GOT3 (cell line): Measurements from ENCODE around the gene HTR1A.

Experiments used
- DNase-seq: peaks from one replicate; lab custom pipeline; 2025; ENCODE audit warnings: mixed read lengths; lab: John Stamatoyannopoulos, UW

HTR1A gene

DNA sequence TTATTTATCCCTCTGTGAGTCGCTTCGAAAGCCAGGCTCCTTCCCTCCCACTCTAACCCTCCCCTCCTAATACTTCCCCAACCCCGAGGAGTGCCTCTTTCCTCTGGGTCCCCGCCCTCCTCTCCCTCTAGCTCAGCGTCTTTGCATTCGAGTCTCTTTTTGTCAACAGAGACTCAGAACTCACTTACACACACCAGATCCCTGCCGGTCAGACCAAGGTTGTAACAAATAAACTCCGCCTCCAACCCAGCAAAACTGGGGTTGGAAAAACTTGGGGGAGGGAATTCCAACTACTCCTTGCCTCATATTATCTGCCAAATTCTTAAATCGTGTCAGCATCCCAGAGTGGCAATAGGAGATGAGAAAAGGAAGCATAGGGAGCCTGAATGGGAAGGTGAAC lies at the start of gene HTR1A:
TSS of gene HTR1A (minus strand) at position 167 of the 400 bp plus-strand sequence. CDS start 726 bp downstream, outside the sequence.
- no peak for DNase-seq

DNA sequence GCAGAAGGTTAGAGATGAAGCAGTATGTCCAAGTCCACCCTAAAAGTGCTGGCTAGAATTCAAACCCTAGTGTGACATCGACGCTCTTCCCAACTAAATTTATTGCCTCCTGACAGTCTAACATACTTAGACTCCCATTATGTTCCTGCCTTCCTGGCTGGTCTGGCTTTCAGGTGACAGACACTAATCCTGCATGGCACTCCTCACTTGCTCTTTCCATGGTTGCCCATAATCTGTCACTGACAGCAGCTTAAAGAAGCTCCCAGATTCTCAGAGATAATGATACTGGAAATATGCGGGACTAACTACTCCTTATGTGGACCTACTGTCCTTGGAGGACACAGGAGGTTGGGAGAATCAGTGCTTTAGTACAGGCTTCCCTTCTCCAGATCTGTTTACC lies 41.7 kb upstream of the HTR1A start:
- no peak for DNase-seq

DNA sequence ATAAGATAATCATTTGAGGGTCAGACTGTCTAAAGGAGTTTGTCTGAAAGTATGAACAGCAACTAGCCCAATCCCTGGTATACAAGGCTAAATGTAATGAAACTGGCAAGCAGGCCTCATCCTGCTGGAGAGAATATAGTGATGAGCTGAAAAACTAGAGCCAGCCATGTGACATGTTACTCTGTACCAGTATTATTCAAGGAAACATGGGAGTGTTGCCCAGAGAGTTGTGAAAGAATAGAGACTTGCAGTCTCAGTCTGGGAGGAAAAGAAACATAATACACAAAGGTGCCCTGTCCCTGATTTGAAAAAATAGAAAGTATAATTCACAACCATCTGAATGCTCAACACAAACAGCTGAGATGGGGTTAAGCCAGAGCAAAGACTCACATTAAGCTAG lies 37.9 kb upstream of the HTR1A start:
- no peak for DNase-seq

DNA sequence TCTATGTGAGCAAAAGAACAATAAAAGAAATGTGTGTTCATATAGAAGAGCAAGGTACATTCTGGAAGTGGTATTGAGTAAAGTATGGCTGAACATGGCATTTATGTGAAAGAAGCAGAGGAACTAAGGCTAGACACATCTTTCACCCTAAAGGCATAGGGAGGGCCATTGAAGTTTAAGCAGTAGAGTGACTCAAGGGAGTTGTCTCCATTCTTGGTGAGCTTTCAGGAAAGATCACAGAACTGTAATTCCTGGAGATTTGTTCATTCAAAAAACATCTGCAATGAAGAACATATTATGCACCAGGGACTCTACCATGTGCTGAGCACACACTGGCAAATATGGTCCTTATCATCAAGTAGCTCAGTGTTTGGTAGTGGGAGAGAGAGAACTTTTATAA lies 24.8 kb upstream of the HTR1A start:
- DNase-seq = no peak

DNA sequence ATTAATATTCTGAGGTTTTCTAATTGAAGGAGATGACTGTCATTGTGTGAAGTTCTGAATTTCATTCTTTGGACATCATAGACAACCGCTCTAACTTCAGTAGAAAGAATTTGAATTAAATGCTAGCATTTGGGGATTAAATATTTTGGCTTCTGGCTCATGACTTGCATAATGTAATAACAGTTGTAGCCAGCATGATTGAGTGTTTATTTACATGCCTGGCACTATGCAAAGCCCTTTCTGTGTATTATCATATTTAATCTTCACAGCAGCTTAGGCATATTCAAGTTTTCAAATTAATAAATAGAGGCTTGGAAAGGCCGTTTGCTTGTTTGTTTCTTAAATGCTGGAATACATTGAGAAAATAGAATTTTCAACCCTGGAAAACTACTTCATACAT lies 19.6 kb upstream of the HTR1A start:
- no peak for DNase-seq

DNA sequence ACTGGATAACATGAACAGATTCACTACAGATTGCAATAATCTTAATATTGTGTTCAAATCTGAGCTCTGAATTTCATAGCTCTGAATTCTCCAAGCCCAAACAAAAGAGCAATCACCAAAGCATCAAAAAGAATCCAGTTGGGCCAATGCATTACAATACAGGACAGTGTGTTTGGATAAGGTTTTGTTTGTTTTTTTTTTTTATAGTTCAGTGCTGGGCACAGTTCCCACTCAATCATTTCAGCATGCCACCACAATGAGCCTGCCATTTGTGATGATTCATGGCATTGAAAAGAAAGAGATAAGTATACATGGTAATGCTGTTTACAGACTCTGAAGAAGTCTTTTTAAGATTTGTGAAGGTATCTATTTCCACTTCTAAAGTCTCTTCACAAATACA lies 1.7 kb upstream of the HTR1A start:
- no peak for DNase-seq

DNA sequence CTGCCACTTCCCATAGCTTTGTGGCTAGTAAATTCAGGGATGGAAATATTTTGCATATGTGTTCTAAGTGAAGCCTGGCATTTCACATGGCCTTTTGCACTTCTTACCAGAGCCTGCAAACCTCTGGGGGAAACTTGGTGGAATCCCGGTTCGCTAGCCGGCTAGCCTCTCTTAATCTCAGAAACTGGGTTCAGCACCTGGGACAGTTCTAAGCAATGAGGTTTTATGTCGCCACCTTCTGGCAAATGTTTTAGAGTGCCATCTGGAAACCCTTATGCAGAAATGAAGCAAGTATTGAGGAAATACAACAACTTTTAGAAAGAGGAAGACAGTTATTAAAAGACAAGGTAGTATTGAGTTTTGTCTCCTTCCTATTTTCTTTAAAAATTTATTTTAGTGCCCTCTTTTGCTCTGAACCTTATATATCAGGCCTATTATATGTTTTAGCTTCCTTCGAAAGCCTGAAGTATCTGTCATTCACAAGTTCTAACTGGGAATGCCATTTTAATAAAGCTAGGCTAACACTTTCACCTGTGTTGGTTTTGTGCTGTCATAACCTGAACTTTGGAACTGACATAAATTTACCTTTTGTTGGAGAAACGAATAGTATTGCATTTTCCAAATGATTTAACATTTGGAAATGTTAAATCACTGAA lies 963 bp upstream of the HTR1A start:
- DNase-seq = no peak

DNA sequence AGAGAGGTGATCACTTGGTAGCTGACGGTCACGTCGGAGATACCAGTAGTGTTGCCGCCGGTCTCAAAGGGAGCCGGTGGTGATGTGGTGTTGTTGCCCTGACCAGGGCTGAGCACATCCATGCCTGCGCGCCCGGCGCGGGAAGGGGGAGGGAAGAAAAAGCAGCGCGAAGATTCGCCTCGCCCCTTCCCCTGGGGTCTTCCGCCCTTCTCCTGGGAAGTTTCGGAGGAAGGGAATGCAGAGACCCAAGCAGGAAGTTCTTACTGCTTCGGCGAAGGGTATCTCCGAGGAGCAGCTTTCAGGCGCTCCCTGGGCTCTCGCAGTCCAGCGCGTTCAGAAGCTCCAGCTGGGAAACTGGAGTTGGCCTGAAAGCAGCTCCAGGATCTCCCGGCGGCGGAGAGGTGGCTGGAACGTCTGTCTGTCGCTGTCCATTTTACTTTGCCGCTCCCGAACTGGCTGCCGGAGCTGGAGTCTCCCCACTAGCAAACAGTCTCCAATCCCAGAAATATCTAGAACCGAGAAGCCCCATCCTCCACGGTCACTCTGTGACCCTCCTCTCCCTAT lies 565 bp downstream of the HTR1A start:
- DNase-seq = no peak

DNA sequence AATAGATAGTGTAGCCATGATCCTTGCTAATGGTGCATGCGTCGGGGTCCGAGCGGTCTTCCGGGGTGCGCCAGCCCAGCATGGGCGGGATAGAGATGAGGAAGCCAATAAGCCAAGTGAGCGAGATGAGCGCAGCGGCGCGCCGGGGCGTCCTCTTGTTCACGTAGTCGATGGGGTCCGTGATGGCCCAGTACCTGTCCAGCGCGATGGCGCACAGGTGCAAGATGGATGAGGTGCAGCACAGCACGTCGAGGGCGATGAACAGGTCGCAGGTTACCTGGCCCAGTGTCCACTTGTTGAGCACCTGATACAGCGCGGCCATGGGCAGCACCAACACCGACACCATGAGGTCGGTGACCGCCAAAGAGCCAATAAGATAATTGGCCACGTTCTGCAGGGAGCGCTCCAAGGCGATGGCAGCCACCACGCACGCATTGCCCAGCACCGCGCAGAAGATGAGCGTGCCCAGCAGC lies 1.1 kb downstream of the HTR1A start:
- DNase-seq = no peak

DNA sequence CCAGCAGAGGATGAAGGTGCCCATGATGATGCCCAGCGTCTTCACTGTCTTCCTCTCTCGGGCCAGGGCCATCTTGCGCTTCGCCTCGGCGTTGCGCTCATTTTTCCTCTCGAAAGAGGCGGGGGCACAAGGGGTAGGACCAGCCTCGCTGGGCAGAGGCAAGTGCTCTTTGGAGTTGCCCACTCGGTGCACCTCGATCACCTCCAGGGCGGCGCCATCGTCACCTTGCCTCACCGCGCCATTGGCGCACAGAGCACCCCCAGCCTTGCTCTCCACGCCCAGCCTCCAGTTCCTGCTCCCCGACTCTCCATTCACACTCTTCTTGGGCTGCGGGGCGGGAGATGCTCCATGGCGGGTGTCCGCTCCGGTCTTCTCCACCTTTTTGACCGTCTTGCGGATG lies 1.6 kb downstream of the HTR1A start:
- DNase-seq = no peak

DNA sequence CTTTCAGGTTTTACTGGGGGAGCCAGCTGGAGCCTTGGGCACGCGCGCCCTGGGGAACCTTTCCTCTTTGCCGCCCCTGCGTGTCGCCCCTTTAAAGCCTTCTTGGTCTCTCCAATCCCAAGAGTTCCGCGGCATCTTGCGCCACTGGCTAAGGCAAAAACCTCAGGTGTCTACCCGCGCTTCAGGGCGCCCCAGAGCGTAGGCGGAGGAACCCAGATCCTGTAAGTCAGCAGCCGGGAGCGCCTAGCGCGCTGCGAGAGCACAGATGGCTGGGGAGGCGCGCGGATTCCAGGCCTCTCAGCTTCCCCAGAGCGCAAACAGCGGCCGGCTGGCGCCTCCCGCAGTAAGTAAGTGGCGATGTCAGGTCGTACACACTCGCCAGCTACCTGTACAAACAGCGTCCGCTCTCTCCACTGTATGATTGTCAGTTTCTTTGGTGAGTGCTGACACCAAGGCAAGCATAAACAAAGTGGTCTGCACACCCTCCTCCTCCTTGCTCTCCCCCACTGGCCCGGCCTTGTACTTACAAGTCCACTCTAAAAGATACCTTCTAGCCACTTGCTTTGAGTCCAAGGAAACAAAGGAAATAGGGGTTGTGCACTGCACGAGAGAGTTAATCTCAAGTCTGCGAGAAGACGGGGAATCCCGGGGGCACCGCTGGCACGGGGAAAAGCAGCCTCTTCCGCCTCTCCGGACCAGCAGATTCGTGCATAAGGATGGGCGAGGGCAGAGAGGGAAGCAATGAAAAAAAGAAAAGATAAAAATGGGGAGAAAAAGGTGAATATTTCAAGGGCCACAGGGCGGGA lies 2.9 kb downstream of the HTR1A start:
- DNase-seq = no peak

DNA sequence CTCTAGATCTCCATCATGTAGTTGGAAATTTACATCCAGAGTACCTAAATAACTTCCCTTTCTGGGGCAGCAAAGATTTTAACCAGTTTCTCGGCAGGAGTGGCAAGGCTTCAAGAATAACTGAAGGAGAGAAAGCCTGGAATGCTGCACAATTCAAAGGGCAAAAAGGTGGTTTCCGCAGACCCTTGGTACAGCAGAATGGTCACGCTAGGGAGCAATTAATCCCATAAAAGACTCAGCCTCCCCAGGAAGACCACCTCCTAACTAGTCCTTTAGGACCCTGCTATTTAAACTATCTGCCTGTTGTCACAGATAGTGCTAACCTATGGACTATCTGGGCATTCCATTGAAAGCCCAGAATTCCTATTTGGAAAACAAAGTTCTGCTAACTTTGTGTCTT lies 3.6 kb downstream of the HTR1A start:
- DNase-seq = no peak

DNA sequence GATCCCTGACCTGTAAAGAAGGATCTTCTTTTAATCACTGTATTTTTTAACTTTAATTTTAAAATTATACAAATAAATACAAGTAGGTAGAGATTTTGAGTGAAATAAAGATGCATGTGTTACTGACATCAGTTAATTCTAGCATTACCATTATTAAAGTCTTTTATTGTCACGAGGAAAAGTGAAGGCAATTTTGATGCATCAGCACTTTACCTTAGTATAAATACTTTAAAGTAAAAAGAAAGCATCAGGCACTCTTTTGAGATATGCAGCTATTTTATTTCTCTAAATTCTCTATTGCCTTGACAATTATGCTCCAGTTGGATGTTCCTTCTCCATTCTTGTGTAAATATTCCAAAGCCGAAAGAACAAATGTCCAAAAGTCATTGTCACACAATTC lies 4.6 kb downstream of the HTR1A start:
- no peak for DNase-seq

DNA sequence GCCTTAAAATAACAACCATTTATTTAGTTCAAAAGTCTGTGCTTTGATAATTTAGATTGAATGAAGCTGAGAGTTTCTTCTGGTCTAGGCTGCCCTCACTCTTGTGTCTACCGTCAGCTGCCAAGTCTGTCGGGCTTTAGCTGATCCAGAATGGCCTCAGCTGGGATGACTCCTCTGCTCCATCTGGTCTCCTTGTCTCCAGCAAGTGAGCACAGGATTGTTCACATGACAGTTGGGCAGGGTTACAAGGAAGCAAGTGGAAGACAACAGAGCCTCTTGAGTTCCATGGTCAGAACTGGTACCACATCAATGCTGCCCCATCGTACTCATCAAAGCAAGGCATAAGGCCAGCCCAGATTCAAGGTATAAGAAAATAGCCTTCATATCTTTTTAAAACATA lies 9.0 kb downstream of the HTR1A start:
- no peak for DNase-seq

DNA sequence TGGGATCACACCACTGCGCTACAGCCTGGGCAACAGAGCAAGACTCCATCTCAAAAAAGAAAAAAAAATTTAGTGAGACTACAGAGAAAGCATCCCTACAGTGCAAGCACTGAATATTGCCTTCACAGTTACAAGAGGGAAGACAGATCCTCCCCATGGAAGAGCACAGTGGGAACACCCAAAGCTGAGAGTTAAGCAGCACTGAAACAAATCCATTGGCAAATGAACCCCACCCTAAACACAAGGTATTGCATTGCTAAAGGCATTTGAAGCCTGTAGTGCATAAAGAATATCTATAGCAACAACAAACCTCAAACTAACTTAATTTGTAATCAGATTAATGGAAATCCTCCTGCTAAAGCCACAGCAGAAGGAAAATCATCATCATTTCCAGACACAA lies 27.1 kb downstream of the HTR1A start:
- DNase-seq = no peak

DNA sequence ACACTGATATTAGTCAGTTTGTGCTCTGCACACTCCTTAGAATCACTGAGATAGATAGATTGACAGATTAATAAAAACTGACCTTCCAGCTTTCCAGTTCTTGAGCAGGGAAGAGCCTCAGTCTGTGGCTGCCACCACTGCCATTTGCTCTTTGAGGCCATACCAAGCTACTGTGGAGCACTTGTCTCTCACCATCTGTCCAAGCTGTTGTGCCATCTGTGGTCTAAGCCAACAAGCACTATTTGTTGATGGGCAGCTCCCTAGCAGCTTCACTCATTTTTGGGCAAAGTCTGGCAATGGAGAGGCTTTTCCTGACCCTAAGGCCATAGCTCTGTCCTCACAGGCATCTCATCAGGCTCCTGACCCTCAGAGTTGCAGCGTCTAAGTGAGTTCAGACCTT lies 30.4 kb downstream of the HTR1A start:
- DNase-seq = no peak

DNA sequence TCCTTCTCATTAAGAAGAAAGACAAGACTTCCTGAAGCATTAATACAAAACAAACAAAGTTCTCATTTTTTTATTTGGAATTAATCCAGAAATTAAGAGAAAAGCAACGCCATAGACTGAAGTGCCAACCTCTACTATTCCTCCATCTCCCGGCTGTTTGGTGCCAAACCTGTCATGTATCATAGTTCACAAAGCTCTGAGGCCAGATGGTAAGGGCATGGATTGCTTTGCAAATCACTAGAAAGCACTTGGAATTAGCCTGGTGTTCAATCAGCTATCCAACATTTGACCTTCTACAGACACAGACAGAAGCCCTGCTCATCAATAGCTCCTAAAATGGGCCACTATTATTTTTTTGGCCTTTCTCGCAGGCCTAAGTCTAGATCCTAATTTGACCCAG lies 33.8 kb downstream of the HTR1A start:
- no peak for DNase-seq

DNA sequence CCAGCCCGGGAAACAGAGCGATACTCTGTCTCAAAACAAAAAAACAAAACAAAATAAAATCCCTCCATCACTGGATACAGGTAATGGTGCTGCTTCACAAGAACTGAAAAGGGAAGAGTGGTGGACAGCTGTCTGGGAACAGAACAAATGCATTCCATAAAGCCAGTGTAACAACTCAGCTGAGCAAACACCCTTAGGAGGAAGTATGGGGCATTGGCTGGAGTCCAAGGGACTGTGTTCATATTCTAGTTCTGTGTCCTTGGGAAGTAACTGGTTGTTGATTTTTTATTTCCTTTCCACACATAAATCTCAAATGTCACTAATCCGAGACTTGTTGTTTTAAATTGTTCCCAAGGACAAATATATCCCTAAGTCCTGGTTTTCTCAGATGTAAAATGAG lies 38.3 kb downstream of the HTR1A start:
- DNase-seq = no peak

DNA sequence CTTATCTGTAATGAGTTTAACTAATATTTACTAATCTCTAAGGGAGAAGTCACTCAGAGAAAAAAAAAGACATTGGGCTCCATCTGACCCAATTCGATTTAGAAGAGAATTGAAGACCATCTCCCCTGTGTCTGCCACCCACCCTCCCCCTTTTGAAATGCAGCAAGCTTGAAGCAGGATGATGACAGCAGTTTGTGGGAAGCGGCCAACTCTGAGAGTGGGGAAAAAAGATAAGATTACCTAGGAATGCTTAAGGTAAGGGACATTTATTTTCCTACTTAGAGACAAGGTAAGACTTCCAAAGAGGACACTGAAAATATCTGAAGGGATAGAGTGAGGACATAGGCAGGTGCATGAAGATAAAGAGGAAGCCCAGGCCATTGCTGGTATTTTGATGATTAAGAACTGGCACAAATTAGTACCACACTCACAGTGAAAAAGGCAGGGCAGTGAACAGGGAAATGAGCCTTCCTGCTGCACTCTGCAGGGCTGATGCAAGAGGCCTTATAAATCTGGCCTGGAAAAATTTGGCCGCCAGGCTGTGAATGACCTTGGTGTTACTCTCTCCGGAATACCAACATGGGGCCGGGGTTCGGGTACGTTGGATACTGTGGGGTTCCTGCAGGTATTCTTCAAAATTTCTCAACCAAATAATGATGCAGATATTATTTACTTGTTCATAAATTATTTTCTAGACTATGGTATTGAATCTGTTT lies 42.3 kb downstream of the HTR1A start:
- DNase-seq = no peak

DNA sequence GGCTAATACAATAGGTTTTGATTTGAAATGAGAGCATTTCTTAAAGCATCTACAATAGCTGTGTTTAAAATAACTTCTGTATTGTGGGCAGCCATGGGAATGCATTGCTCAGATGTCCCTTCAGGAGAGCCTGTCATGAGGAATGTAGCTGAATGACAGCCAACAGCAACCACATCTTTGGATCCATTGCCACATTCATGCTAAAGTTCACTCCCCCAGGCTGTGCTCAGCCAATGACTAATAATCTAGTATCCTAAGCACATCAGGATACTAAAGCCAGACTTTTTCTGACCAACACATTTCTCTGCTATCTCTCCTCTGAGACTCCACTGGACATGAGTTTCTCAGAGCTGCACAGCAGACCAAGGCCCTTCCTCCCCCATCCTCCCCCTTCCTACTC lies 45.5 kb downstream of the HTR1A start:
- DNase-seq = no peak

DNA sequence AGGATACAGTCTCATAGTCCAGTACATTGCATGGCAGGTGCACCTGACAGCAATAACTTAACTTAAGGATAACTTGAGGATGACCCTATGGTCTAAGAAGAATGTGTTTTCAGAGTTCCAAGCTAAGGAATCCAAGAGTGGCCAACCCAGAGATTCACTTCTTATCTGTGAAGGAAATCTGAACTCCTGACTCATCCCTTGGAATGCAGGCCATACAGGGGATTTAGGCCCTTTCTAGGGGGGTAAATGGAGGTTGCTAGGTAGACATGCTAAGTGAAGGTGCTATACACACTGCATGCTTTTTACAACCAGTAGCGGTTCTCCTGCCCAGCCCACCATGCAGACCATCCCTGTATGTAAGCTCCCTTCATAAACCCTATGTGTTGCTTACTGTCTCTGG lies 50.4 kb downstream of the HTR1A start:
- DNase-seq = no peak
